ENCODE results near the gene FSIP2. TPM values are rescaled to one million over a fixed set of nuclear protein-coding genes. Genes with fewer than 3 reads are reported as not detected.
A peak's percentile ranks its signal among the peaks of the same experiment; 100 is the strongest.
"Not testable (repeated sequence)": the region's sequence is repeated elsewhere in the genome, so short reads cannot be mapped to it uniquely, and the experiment has no call there.

FSIP2 gene
- total RNA-seq, 1 experiment from 2014 or later, result 0.03 TPM

DNA sequence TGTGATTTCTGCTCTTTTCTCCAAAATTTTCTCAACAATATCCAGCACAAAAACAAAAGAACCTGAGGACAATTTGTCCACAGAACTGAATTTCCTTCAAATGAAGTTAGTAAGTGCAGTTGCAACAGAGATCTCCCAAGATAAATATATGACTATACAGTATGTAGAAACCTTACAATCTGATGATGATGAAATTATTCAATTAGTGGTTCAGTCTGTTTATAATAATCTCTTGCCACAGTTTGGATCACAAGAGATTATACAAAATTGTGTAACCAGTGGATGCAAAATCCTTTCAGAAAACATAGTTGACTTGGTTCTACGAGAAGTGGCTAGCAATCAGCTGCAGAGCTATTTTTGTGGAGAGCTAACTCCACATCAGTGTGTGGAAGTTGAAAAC, 68.7 kb downstream of the FSIP2 start:
- no peak for DNase-seq (ENCODE audit: low spot score)

DNA sequence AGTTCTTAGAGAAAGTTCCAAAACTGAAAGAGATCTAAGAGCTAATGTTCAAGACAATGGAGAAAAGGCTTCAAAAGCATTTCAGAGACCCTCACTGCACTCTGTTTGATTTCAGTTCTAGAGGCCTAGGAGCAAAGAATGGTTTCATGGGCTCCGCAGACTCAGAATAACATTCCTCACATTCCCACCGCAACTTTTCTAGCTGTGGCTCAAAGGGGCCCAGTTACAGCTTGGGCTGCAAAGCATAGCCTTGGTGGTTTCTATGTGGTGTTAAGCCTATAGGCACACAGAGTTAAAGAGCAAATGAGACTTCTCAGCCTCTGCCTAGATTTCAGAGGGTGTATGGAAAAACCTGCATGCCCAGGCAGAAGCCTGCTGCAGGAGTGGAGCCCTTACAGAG, 73.0 kb downstream of the FSIP2 start:
- no peak for DNase-seq (ENCODE audit: low spot score)

DNA sequence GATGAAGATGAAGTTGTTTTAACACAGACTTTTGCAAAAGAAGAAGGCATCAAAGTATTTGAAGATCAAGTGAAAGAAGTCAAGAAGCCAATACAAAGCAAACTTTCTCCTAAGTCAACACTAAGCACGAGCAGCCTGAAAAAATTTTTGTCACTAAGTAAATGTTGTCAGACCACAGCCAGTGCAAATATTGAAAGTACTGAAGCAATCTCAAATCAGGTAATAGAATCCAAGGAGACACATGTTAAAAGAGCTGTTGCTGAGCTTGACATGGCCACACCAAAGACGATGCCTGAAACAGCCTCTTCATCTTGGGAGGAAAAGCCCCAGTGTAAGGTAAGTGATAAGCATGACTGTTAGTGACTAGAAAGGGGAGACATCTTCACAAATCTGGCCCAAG, 75.1 kb downstream of the FSIP2 start:
- no peak for DNase-seq (ENCODE audit: low spot score)

DNA sequence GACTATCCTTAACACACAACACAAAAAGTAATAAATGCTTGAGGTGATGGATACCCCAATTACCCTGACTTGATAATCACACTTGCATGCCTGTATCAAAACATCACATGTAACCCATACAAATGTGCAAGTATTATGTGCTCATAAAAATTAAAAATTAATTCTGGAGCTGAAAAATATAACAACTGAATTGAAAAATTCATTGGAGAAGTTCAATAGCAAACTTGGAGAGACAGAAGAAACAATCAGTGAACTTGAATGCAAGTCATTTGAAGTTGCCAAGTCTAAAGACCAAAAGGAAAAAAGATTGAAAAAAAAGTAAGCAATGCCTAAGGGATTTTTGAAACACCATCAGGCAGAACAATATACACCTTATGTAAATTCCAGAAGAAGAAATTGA, 79.4 kb downstream of the FSIP2 start:
- DNase-seq (ENCODE audit: low spot score), result no peak

DNA sequence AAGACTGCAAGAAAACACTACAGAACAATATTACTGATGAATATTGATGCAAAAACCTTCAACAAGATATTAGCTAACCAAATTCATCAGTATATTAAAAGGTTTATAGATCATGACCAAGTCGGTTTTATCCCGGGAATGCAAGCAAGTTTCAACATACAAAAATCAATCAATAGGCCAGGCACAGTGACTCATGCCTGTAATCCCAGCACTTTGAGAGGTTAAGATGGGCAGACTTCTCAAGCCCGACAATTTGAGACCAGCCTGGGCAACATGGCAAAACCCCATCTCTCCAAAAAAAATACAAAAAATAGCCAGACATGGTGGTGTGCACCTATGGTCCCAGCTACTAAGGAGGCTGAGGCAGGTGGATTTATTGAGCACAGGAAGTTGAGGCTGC, 82.9 kb downstream of the FSIP2 start:
- DNase-seq (ENCODE audit: low spot score), result no peak

DNA sequence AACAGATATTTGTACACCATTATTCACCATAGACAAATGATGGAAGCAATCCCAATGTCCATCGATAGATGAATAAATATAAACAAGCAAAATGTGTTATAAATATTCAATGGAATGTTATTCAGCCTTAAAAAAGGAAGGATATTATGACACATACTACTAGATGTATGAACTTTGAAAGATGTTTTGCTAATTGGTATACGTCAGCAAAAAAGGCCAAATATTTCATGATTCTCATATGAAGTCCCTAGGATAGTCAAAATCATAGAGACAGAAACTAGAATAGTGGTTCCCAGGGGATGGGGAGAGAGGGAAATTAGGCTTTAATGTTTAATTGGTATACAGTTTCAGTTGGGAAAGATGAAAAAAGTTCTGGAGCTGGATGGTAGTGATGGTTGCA, 85.2 kb downstream of the FSIP2 start:
- no peak for DNase-seq (ENCODE audit: low spot score)

DNA sequence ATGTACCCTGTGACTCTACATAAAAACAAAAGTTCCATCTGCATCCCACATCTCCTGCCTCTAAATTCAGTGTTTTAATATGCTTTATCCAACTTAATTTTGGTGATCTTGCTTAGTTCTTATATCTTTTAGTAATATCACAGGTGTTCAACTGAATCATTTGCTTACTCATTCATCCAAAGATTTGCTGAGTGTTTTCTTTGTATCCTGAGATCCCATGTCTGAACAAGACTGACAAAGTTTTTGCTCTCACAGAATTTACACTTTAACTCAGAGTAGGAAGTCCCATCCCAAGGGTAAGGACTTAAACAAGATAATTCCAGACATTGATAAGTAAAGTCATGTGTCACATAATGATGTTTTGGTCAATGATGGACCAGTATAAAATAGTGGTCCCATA, 87.0 kb downstream of the FSIP2 start:
- DNase-seq (ENCODE audit: low spot score), result no peak

DNA sequence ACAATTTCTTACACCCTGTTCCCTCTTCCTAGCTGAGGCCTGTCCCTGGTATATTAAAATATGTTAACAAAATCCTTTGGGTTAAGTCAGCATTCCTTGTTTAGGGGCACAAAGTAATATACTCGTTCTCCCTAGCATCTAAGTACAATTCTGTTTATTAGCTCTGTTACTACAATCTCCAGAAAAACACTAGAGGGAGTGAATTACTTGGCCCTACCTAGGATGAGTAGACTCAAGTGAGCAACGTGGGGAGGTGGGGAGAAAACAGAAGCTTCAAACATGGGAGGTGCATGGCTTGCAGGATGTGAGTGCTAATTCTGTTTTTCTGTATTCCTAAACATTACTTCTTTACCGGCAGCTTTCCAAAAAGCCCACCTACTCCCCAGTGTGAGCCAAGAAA, 89.7 kb downstream of the FSIP2 start:
- no peak for DNase-seq (ENCODE audit: low spot score)

DNA sequence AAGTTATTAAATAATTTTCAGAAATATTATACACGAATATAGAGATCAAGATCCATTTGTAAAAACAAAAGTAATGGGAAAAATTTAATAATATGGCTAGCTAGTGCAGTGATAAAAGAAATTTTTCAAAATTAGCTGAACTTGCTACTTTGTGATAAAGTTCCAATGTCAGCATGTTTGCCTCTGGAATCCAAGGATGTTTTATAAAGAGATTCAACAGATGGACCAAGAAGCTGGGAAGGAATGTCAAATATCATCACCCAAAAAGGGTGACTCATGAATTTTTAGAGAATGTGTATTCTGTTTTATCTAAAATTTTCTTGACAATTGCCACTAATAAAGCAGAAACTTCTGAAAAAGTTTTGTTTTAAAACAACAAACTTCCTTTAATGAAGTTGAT, 95.3 kb downstream of the FSIP2 start:
- peak; percentile 12 for DNase-seq (ENCODE audit: low spot score)

DNA sequence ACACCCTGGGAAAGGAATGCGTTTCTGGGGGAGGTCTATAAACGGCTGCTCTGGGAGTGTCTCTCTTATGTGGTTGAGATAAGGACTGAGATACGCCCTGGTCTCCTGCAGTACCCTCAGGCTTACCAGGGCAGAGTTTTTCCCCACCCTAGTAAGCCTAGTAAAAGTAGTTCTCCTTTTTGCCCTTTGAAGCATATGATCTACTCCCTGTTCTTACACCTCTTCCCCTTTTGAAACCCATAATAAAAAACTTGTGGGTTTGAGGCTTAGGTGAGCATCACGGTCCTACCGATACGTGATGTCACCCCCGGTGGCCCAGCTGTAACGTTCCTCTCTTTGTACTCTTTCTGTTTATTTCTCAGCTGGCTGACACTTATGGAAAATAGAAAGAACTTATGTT, 97.4 kb downstream of the FSIP2 start:
- no peak for DNase-seq (ENCODE audit: low spot score)

DNA sequence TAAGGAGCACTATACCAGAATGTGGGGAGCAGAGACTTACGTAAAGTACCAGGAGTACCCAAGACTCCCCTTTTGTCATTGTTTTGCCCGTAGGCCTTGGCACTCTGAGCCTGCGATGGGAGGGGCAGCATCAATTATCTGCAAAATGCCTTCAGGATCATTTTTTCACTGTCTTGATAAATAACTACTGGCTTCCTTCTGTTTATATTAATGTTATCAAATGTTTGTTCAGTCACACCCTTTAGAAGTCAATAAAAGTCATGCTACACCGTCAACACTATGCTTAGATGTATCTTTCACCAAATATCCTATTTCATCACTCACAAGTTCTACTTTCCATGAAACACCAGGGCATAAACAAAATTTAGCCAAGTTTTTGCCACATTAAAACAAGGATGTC, 116.3 kb downstream of the FSIP2 start:
- DNase-seq (ENCODE audit: low spot score), result no peak

DNA sequence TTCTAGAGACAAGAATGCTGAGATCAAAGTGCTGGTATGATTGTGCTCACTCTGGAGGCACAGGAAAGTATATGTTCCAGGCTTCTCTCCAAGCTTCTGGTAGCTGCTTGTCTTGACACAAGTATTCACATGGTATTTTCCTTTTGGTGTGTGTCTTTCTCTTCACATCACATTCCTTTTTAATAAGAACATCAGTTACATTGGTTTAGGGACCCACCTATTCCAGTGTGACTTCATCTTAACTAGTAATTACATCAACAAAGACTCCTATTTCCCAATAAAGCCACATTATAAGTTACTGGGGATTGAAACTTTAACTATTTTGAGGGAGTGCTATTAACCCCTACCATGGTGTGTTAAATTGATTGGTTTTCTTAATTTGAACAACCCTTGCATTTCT, 119.1 kb downstream of the FSIP2 start:
- no peak for DNase-seq (ENCODE audit: low spot score)

DNA sequence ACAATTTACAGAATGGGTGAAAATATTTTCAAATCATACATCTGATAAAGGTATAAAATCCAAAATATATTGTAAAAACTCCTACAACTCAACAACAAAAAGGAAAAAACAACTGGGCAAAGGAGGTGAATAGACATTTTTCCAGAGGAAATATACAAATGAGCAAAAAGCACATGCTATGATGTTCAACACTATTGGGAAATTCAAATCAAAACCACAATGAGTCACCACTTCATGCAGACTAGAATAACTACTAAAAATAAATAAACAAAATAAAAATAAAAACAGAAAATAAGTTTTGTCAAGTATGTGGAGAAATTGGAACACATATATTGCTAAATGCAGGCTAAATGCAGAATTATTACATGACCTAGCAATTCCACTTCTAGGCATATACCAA, 120.9 kb downstream of the FSIP2 start:
- DNase-seq (ENCODE audit: low spot score), result peak; percentile 18

DNA sequence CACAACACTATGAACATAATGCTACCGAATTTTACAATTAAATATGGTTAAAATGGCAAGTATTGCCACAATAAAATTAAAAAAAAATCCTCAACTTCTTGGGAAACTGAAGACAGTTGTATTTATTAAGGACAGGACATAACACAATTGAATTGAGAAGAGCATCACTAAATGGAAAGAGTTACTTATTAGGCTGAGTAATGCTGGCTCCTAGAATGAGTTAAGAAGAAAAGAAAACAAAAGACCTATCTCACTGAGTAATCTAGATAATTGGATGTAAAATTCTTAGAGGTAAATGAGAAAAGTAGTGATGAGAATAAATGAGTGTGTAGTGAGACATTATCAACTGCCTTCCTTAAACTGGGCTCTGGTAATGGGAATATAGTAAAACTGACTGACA, 121.7 kb downstream of the FSIP2 start:
- DNase-seq (ENCODE audit: low spot score), result no peak

DNA sequence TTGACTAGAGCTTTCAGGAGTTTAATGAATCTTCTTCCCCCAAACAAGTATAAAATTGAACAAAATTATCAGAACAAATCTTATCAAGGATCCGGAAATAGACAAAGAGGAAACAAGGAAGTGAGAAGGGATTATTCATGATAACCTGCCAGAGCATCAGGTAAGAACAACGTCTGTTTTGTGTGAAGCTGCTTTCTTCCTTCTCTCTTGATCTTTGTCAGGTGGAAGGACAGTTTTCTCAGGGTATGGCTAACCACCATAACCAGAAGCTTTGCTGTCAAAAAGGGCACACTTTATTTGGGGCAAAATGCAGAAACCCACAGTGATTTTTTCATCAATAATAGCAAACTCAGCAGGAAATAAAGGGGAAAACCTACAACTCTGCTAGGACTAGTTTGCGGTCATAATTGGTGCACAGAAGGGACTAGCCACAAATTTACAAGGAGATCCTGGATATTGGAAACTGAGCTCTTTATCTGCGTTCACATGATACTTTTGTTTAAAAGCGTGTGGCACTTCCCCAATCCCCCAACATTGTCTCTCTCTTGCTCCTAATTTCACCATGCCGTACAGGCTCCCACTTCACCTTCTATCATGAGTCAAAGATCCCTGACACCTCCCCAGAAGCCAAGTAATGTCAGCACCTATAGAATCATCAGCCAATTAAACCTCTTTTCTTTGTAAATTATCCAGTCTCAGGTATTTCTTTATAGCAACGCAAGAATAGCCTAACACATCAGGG, 124.2 kb downstream of the FSIP2 start:
- no peak for DNase-seq (ENCODE audit: low spot score)

DNA sequence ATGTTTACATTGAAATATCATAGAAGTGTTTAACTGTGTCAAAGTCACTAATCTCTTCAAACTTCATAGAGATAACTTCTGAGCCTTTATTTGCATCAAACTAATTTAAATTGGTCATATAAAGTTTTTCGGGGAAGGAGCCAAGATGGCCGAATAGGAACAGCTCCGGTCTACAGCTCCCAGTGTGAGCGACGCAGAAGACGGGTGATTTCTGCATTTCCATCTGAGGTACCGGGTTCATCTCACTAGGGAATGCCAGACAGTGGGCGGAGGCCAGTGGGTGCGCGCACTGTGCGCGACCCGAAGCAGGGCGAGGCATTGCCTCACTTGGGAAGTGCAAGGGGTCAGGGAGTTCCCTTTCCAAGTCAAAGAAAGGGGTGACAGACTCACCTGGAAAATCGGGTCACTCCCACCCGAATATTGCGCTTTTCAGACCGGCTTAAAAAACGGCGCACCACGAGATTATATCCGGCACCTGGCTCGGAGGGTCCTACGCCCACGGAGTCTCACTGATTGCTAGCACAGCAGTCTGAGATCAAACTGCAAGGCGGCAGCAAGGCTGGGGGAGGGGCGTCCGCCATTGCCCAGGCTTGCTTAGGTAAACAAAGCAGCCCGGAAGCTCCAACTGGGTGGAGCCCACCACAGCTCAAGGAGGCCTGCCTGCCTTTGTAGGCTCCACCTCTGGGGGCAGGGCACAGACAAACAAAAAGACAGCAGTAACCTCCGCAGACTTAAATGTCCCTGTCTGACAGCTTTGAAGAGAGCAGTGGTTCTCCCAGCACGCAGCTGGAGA, 126.1 kb downstream of the FSIP2 start:
- not testable (repeated sequence) for DNase-seq (ENCODE audit: low spot score)

DNA sequence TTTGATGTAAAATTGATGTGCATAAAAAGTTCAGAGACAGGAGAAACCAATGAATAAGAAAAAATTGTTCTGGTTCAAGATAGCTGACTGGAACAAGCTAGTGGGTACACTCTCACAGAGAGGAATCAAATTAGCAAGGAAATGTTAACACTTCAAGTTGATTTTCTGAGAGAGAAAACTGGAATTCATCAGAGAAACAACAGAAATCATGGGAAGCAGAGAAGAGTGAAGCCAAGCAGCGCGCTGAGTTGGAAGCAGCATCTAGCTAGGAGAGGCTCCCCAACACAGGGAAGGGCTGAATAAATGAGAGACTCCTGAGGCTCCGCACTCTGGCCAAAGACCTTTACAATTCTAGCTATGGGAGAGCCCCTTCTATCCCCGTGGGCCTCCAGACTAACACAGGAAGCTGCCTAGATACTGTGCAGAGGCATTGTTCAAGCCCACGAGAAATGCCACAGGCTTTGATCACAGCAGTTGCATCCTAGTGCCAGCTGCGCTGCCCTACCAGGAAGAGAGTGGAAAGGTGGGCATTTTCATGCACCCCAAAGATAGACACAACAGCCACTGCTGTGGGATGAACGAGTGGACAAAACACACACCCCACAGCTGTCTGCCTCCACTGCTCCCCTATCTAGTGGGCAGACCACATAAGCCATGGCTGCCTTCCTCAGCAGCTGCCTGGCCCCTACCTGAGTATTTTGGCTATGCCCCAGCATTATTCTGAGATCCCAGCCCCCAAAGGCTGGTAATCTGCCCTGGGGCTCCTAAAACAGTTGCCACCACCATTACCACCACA, 136.7 kb downstream of the FSIP2 start:
- DNase-seq (ENCODE audit: low spot score), result no peak

DNA sequence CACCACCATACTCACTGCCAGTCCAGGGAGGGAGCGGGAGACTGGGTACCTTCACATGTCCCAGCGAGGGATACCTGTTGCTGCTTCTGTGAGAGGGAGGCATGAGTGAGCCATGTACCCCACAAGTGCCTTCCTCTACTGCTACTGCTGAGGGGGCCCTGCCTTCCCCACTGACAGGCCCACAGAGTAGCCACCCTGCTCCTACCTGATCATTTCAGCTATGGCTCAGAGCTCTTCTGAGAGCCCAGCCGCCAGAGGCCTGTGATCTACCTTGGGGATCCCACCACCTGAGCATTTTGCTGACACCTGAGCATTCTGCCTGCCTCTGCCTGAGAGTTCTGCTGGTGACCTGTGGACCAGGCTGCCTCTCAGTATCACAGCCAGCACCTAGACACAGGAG, 137.6 kb downstream of the FSIP2 start:
- DNase-seq (ENCODE audit: low spot score), result no peak

DNA sequence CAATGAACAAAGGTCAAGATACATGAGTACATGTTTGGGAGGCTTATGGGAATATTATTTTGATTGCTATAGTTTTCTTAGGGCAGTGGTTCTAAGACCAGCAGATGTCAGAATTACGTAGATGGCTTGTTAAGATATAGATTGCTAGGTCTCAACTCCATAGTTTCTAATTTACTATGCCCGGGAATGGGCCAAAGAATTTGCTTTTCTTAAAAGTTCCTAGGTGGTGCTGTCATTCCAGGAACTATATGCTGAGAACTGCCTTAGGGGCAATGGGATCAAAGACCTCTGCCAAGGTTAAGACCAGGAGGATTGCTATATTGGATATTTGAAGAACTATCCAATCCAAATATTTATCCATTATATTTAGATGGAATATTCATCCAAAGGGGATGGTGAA, 141.8 kb downstream of the FSIP2 start:
- DNase-seq (ENCODE audit: low spot score), result no peak
